ENCODE measurements around the gene PAX3.

DNA sequence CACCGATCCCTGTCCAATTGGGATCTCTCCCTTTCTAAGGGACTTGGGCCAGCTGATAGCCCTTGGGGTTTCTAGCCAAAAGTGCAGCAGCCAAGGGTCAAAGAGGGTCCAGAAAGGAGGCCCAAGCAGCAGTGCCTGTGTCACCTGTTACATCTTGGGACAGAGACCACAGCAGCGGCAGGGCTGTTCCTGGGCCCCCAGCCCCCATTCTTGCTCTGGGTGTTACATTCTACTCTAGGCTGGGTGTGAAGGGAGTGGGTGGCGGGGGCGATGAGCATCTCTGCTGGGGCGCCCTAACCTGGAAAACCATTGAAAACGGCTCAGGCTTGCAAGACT, 1.2 kb downstream of the PAX3 start:
- TF ChIP-seq, protein P1, sequence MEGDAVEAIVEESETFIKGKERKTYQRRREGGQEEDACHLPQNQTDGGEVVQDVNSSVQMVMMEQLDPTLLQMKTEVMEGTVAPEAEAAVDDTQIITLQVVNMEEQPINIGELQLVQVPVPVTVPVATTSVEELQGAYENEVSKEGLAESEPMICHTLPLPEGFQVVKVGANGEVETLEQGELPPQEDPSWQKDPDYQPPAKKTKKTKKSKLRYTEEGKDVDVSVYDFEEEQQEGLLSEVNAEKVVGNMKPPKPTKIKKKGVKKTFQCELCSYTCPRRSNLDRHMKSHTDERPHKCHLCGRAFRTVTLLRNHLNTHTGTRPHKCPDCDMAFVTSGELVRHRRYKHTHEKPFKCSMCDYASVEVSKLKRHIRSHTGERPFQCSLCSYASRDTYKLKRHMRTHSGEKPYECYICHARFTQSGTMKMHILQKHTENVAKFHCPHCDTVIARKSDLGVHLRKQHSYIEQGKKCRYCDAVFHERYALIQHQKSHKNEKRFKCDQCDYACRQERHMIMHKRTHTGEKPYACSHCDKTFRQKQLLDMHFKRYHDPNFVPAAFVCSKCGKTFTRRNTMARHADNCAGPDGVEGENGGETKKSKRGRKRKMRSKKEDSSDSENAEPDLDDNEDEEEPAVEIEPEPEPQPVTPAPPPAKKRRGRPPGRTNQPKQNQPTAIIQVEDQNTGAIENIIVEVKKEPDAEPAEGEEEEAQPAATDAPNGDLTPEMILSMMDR (CRISPR knock-in tag; IDR thresholded peaks at IDR 0.05): no peak
- TF ChIP-seq ZNF331 (CRISPR knock-in tag; IDR thresholded peaks at IDR 0.05) (no peak), POLR2AphosphoS5 (IDR thresholded peaks at IDR 0.05; ENCODE audit: low read depth, low read length) (no peak), ZNF547 (CRISPR knock-in tag; IDR thresholded peaks at IDR 0.05) (no peak)
- TF ChIP-seq, protein P2, sequence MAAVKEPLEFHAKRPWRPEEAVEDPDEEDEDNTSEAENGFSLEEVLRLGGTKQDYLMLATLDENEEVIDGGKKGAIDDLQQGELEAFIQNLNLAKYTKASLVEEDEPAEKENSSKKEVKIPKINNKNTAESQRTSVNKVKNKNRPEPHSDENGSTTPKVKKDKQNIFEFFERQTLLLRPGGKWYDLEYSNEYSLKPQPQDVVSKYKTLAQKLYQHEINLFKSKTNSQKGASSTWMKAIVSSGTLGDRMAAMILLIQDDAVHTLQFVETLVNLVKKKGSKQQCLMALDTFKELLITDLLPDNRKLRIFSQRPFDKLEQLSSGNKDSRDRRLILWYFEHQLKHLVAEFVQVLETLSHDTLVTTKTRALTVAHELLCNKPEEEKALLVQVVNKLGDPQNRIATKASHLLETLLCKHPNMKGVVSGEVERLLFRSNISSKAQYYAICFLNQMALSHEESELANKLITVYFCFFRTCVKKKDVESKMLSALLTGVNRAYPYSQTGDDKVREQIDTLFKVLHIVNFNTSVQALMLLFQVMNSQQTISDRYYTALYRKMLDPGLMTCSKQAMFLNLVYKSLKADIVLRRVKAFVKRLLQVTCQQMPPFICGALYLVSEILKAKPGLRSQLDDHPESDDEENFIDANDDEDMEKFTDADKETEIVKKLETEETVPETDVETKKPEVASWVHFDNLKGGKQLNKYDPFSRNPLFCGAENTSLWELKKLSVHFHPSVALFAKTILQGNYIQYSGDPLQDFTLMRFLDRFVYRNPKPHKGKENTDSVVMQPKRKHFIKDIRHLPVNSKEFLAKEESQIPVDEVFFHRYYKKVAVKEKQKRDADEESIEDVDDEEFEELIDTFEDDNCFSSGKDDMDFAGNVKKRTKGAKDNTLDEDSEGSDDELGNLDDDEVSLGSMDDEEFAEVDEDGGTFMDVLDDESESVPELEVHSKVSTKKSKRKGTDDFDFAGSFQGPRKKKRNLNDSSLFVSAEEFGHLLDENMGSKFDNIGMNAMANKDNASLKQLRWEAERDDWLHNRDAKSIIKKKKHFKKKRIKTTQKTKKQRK (IDR thresholded peaks at IDR 0.05; ENCODE audit: low read length): no peak
- TF ChIP-seq, protein P3, sequence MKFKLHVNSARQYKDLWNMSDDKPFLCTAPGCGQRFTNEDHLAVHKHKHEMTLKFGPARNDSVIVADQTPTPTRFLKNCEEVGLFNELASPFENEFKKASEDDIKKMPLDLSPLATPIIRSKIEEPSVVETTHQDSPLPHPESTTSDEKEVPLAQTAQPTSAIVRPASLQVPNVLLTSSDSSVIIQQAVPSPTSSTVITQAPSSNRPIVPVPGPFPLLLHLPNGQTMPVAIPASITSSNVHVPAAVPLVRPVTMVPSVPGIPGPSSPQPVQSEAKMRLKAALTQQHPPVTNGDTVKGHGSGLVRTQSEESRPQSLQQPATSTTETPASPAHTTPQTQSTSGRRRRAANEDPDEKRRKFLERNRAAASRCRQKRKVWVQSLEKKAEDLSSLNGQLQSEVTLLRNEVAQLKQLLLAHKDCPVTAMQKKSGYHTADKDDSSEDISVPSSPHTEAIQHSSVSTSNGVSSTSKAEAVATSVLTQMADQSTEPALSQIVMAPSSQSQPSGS (CRISPR knock-in tag; IDR thresholded peaks at IDR 0.05): no peak
